ENCODE results near the gene ADAMTS16.

DNA sequence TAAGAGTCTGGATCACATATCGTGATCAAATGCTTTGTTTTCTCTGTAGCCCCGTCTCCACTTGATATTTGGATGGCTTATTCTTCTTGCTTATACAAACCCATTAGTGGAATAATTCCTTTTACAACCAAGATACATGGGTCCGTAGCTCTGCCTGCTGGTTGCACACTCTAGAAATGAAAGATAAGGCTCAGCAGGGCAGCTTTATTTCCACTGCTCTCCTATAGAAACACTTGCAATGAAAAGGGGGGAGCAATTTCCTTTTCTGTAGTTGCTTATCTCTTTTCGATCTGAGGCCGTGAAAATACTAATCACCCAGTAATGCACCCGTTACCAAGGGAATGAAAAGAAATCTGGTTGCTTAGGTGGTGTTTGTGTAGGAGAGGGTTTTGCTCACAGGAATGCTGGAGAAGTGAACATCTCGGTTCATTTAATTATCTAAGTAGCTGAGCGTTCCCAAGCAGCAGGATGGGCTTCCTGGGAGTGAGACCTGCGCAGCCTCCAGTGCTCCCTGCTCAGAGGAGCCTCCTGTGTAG, 131.7 kb downstream of the ADAMTS16 start:
- TF ChIP-seq, protein P1, sequence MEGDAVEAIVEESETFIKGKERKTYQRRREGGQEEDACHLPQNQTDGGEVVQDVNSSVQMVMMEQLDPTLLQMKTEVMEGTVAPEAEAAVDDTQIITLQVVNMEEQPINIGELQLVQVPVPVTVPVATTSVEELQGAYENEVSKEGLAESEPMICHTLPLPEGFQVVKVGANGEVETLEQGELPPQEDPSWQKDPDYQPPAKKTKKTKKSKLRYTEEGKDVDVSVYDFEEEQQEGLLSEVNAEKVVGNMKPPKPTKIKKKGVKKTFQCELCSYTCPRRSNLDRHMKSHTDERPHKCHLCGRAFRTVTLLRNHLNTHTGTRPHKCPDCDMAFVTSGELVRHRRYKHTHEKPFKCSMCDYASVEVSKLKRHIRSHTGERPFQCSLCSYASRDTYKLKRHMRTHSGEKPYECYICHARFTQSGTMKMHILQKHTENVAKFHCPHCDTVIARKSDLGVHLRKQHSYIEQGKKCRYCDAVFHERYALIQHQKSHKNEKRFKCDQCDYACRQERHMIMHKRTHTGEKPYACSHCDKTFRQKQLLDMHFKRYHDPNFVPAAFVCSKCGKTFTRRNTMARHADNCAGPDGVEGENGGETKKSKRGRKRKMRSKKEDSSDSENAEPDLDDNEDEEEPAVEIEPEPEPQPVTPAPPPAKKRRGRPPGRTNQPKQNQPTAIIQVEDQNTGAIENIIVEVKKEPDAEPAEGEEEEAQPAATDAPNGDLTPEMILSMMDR (IDR thresholded peaks at IDR 0.05), result no peak
- no peak for TF ChIP-seq EZH2 (IDR thresholded peaks at IDR 0.05)

All from neural progenitor cell (in vitro differentiated cells).